ENCODE data around the gene NUDCD3.

DNA sequence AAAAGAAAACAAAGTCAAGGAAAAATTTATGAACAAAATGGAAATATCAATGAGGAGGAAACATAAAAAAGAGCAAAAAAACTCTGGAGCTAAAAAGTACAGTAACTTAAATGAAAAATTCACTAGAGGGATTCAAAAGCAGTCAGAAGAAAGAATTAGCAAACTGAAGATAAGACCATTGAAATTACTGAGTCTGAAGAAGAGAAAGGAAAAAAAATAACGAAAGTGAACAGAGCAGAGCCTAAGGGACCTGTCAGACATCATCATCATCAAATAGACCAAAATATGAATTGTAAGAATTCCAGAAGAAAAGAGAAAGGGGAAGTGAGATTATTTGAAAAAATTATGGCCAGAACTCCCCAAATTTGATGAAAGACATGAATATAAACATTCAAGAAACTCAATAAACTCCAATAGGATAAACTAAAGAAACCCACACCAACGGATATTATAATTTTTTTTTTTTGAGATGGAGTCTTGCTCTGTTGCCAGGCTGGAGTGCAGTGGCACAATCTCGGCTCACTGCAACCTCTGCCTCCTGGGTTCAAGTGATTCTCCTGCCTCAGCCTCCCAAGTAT, 34.4 kb upstream of the NUDCD3 start:
- TF ChIP-seq, protein P1, sequence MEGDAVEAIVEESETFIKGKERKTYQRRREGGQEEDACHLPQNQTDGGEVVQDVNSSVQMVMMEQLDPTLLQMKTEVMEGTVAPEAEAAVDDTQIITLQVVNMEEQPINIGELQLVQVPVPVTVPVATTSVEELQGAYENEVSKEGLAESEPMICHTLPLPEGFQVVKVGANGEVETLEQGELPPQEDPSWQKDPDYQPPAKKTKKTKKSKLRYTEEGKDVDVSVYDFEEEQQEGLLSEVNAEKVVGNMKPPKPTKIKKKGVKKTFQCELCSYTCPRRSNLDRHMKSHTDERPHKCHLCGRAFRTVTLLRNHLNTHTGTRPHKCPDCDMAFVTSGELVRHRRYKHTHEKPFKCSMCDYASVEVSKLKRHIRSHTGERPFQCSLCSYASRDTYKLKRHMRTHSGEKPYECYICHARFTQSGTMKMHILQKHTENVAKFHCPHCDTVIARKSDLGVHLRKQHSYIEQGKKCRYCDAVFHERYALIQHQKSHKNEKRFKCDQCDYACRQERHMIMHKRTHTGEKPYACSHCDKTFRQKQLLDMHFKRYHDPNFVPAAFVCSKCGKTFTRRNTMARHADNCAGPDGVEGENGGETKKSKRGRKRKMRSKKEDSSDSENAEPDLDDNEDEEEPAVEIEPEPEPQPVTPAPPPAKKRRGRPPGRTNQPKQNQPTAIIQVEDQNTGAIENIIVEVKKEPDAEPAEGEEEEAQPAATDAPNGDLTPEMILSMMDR (IDR thresholded peaks at IDR 0.05; ENCODE audit: poor library complexity), result no peak
- no peak for TF ChIP-seq EZH2 (IDR thresholded peaks at IDR 0.05; ENCODE audit: borderline replicate concordance)
